Glutamatergic neuron (in vitro differentiated cells): ENCODE data around the gene PTPRCAP. TPM values are rescaled to one million over a fixed set of nuclear protein-coding genes. Genes with fewer than 3 reads are reported as not detected.

Experiments used
- DNase-seq: peaks from one replicate; pipeline ENCODE4 v3.0.0; 2022
- H3K27ac Mint-ChIP-seq: one replicate; pipeline ENCODE4 v1.8.0; 2020; ENCODE audit warnings: mild to moderate bottlenecking, mixed read lengths, inconsistent platforms; ENCODE audit not compliant: unreplicated experiment
- H3K27me3 Mint-ChIP-seq: one replicate; pipeline ENCODE4 v1.8.0; 2020; ENCODE audit warnings: mild to moderate bottlenecking, moderate library complexity, mixed read lengths, inconsistent platforms; ENCODE audit not compliant: unreplicated experiment
- H3K36me3 Mint-ChIP-seq: one replicate; pipeline ENCODE4 v1.8.0; 2020; ENCODE audit warnings: mild to moderate bottlenecking, mixed read lengths, inconsistent platforms; ENCODE audit not compliant: unreplicated experiment
- H3K4me1 Mint-ChIP-seq: one replicate; pipeline ENCODE4 v1.8.0; 2020; ENCODE audit warnings: mild to moderate bottlenecking, low read depth, mixed read lengths, inconsistent platforms; ENCODE audit not compliant: unreplicated experiment
- H3K4me3 Mint-ChIP-seq: one replicate; pipeline ENCODE4 v1.8.0; 2020; ENCODE audit warnings: mild to moderate bottlenecking, mixed read lengths, inconsistent platforms; ENCODE audit not compliant: unreplicated experiment
- H3K9me3 Mint-ChIP-seq: one replicate; pipeline ENCODE4 v1.8.0; 2020; ENCODE audit warnings: mild to moderate bottlenecking, moderate library complexity, mixed read lengths, inconsistent platforms; ENCODE audit not compliant: unreplicated experiment
- total RNA-seq: library from RNA; stranded (reverse); fragmentation: NEBNext Ultra II Directional; extraction: Animal tissue kit (Norgen Biotek cat#: 25700); gene quantifications from one replicate; pipeline ENCODE4 v1.2.1, GENCODE V29; 2021; ENCODE audit not compliant: unreplicated experiment
- TF ChIP-seq, protein P1 (sequence below): fragments of 200-600 bp; sonication (generic); IDR thresholded peaks from one replicate; pipeline ENCODE4 v1.5.0; 2021; ENCODE audit not compliant: partially characterized antibody, unreplicated experiment

PTPRCAP gene
- total RNA-seq, 1 donor from 2014 or later, result 2.1 TPM

GRCh38 chr11:67455054-67455453 is 17.6 kb upstream of the PTPRCAP start, which contains the start of gene CABP4:
CABP4 (plus strand) TSS chr11:67455354; CDS start chr11:67455424, 70 bp downstream.
- Mint-ChIP-seq H3K4me1 (no peaks in the 10 kb centered on the region), H3K27me3 (peaks cover 8% of the 10 kb centered on the region), H3K36me3 (no peaks in the 10 kb centered on the region), H3K4me3 (no peak within 1 kb of the TSS), H3K27ac (no peak within 1 kb of the TSS), H3K9me3 (peaks cover 6% of the 10 kb centered on the region)
- no peak for DNase-seq
- TF ChIP-seq, protein P1, sequence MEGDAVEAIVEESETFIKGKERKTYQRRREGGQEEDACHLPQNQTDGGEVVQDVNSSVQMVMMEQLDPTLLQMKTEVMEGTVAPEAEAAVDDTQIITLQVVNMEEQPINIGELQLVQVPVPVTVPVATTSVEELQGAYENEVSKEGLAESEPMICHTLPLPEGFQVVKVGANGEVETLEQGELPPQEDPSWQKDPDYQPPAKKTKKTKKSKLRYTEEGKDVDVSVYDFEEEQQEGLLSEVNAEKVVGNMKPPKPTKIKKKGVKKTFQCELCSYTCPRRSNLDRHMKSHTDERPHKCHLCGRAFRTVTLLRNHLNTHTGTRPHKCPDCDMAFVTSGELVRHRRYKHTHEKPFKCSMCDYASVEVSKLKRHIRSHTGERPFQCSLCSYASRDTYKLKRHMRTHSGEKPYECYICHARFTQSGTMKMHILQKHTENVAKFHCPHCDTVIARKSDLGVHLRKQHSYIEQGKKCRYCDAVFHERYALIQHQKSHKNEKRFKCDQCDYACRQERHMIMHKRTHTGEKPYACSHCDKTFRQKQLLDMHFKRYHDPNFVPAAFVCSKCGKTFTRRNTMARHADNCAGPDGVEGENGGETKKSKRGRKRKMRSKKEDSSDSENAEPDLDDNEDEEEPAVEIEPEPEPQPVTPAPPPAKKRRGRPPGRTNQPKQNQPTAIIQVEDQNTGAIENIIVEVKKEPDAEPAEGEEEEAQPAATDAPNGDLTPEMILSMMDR, result no peak

- TF ChIP-seq, protein P1, result no peak
- Mint-ChIP-seq H3K27ac (no peak overlapping the region), H3K9me3 (peaks cover 10% of the 10 kb centered on the region), H3K36me3 (no peaks in the 10 kb centered on the region), H3K27me3 (peaks cover 10% of the 10 kb centered on the region), H3K4me1 (peaks cover 3% of the 10 kb centered on the region), H3K4me3 (no peak overlapping the region)
- DNase-seq, result no peak
Measured at GRCh38 chr11:67453816-67454732, 16.6 kb upstream of the PTPRCAP start.

DNA sequence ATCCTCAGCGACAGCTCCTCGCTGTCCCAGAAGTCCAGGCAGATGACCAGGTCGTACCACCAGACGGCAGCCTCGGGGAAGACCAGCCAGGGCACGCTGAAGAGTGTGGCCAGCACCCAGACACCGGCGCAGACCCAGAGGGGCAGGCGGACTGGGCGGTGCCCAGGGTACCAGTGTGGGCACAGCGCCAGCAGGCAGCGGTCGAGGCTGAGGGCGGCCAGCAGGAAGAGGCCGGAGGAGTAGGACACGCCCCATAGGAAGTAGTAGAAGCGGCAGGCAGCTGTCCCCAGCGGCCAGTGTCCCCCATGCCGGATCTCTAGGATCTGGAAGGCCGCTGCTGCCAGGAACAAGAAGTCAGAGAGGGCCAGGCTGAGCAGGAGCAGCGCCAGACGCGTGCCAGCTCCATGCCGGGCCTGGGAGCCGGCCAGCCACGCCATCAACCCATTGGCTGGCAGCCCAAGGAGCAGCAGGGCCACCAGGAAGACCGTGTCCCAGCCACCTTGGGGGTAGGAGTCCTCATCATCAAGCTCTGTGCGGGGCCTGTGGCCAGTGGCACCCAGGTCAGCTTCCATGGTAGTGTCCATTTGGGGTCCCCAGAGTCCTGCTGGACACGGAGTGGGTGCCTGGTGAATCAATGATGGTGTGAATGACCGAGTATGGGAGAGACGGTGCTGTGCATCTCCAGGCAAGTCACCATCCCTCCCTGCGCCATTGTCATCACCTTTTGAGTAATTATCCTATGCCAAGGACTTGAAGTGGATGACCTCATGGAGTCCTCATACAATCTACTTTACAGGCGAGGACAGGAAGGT is 14.9 kb upstream of the PTPRCAP start, which contains the start of gene GPR152:
Gene GPR152 (minus strand): TSS at position 589 of the 812 bp plus-strand sequence. CDS start 5 bp downstream, at position 584.
- peaks cover 13% of the 10 kb centered on the region for H3K27me3 Mint-ChIP-seq
- peaks cover 4% of the 10 kb centered on the region for H3K4me1 Mint-ChIP-seq
- no peaks in the 10 kb centered on the region for H3K36me3 Mint-ChIP-seq
- DNase-seq, result no peak
- peaks cover 10% of the 10 kb centered on the region for H3K9me3 Mint-ChIP-seq
- TF ChIP-seq, protein P1, result no peak
- H3K4me3 Mint-ChIP-seq, result no peak within 1 kb of the TSS
- H3K27ac Mint-ChIP-seq, result no peak within 1 kb of the TSS

DNA sequence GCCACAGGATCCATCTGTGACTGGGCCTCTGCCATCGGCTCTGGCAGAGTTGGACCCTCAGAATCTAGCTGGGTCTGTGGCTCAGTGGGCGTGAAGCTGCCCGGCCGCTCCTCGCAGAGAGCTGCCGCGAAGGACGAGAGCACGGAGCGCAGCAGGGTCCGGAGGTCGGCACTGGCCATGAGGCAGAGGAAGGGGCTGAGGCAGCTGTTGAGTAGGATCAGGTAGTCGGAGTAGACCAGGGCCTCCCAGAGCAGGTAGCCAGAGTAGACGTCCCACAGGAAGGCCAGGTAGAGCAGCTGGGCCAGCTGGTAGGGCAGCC is 14.1 kb upstream of the PTPRCAP start:
- peaks cover 10% of the 10 kb centered on the region for H3K9me3 Mint-ChIP-seq
- TF ChIP-seq, protein P1, result no peak
- no peak for DNase-seq
- H3K27ac Mint-ChIP-seq, result peak overlapping the region; percentile 43
- H3K4me1 Mint-ChIP-seq, result peaks cover 4% of the 10 kb centered on the region
- peaks cover 13% of the 10 kb centered on the region for H3K27me3 Mint-ChIP-seq
- H3K4me3 Mint-ChIP-seq, result no peak overlapping the region
- H3K36me3 Mint-ChIP-seq, result no peaks in the 10 kb centered on the region
